HG03066 (cell line): Measurements from ENCODE around the gene SRRM4.

Experiments
- ATAC-seq: cut with Tn5 transposase; IDR thresholded peaks from one replicate; pipeline ENCODE4 v1.9.1; 2021; ENCODE audit warnings: low read depth; ENCODE audit not compliant: unreplicated experiment

Gene SRRM4, protein sequence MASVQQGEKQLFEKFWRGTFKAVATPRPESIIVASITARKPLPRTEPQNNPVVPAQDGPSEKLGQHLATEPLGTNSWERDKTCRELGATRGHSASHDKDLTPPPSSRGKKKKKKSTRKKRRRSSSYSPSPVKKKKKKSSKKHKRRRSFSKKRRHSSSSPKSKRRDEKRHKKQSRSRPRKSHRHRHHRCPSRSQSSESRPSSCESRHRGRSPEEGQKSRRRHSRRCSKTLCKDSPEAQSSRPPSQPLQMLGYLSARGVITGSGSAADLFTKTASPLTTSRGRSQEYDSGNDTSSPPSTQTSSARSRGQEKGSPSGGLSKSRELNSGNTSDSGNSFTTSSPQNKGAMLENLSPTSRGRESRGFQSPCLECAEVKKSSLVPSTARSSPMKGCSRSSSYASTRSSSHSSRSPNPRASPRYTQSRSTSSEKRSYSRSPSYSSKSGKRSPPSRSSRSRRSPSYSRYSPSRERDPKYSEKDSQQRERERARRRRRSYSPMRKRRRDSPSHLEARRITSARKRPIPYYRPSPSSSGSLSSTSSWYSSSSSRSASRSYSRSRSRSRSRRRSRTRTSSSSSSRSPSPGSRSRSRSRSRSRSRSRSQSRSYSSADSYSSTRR

GRCh38 chr12:118981285-118982211 is at the start of gene SRRM4:
Gene SRRM4, plus strand, starts transcription at chr12:118981541. Its CDS starts 342 bp downstream, at chr12:118981883.
- no peak for ATAC-seq

DNA sequence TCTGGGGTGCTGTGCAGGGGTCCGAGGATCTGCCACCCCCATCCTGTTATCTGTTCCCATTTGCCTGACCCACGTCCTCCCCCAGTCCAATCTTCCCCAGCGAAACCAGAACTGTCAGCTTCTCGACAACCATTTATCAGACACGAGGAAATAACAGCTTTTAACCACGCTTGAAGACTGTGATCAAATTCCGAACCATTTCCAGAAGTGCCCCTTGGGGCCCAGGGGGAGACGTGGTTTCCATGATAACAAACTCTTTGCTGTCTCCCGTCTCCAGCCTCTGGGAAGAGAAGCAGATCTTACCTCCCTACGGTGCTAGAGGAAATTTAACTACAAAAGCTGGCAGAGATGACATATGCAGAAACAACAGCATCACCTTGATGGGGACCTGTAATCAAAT is 35.1 kb upstream of the SRRM4 start:
- no peak for ATAC-seq

- ATAC-seq = no peak
Observed at GRCh38 chr12:118958520-118958919, 22.8 kb upstream of the SRRM4 start.

DNA sequence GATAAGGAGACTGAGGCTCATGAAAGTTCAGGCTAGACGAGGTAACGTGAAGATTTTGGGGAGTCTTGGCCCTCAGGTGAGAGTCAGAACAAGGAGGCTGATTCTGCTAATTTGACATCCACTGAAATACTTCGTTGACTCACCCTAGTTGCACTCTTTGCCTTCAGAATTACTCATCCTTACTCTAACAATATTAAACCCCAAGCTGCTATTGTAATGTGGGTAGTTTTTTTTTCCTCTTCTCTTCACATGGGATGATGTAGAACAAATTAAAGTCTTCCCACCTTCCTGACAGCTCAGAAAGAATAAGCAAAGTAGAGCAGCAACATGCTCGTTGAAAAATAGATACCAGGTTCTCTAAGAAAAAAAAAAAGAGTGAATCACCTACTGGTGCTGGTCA is 22.0 kb upstream of the SRRM4 start:
- ATAC-seq = no peak

DNA sequence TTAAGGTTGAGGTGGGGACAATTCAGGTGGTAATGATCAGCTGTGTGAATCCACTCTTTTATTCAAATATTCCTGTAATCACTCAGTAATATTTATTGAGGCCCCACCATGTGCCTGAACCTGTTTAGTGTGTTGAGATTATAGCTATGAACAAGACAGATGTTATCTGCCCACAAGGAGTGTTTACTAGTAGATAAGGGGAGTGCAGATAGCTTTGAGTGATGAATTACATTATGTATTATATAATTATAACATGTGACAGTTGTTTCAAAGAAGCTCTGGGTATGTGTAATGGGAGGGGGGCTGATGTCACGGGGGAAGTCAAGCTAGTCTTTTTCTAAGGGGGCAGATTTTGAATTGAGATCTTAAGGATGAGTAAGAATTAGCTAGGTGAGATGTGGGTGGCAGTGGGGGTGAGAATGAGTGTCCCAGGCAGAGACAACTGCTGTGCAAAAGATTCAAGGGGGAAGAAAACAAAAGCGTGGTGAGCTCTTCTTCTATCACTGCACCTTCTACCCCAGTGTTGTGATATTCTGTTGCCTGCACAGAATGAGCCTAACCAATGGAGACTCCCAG is 21.3 kb upstream of the SRRM4 start:
- no peak for ATAC-seq

GRCh38 chr12:118960865-118961264 is 20.5 kb upstream of the SRRM4 start:
- no peak for ATAC-seq

DNA sequence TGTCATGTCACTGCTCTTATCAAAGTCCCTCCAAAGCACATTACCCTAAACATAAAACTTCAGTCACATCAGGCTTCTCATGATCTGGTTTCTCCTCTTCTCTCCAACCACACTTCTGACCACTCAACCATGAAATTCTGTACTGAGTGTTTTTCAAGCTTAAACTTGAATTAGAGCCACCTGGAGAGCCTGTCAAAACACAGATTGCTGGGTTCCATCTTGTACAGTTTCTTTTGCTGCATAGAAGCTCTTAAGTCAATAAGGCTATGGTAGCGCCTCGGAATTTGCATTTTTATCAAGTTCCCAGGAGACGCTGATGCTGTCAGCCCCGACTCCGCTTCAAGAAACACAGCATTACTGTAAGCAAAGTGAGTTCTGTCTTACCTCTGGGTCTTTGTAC is 16.4 kb upstream of the SRRM4 start:
- ATAC-seq = no peak

DNA sequence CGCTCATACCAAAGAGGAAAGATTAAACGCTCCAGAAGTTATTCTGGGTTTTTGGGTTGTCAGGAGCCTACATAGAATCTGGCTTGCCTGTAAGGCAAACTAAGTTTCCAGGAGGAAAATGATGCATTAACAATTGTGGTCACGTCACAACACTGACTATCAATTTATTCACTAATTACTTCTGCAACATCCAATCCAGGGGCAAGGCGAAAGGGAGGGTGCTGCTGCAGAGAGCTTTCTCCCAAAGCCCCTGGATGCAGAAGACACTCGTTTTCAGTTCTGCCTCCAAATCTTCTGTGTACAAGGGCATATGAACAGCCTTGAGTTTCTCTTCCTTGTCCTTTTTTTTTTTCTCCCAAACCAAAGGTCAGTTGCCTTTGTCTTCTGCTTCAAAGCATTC is 10.5 kb upstream of the SRRM4 start:
- no peak for ATAC-seq

- no peak for ATAC-seq
Observed at GRCh38 chr12:118972982-118973381, 8.4 kb upstream of the SRRM4 start.

DNA sequence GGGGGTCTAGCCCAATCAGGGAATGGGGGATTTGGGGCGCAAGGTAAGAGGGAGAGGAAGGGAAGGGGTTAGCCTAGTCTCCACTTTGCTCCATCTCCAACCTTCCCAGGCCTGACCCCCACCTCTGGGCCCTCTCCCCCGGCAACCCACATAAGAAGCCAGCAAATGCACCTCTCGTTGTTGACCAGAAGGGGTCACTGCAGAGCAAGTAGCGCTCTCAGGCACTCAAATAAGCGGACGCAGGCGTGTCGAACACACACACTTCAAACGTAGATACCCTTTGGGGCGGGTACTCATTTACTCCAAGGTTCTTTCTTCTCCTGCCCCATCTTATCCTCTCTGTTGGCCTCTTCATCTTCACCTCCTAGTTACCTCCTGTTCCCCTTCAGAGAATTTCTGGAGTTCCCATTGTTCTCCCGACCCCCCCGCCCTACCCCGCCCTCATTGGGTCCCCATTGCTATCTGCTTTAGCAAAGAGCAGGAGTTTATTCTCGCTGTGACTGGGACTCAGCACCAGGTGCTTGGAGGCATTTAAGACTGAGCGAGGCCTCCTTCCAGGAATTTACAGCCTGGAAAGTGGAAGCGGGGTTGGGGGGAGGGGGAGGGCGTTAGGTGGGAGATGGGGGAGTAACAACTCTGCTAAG is 1.5 kb upstream of the SRRM4 start:
- ATAC-seq = peak; percentile 68

DNA sequence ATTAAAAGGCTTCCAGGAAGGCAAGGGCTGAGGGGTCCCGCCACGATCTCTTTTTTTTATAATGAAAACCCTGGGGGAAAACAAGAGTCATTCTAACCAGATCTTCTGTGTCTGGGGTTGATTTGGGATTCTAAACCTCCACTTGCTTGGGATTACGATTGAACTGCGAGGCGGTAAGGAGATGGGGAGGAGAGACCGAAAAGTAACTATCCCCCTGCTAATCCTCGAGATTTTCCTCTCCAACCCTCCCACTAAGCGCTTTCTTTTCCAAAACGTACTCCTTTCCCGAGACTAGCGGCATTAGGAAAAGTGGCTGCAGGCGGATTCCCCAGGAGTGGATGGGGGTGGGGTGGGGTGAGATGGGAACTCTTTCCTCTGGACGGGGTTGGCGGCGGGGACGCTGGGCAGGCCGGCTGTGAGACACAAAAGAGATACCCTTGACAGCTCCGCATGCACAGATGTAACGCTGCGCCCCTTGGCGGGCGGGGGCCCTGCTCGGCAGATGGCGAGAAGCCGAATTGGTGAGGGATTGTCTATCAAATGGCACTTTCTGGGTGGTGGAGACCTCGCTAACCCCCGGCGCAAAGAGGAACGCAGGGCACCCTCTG is 830 bp upstream of the SRRM4 start:
- no peak for ATAC-seq

GRCh38 chr12:118982302-118982701 is 961 bp downstream of the SRRM4 start:
- no peak for ATAC-seq

DNA sequence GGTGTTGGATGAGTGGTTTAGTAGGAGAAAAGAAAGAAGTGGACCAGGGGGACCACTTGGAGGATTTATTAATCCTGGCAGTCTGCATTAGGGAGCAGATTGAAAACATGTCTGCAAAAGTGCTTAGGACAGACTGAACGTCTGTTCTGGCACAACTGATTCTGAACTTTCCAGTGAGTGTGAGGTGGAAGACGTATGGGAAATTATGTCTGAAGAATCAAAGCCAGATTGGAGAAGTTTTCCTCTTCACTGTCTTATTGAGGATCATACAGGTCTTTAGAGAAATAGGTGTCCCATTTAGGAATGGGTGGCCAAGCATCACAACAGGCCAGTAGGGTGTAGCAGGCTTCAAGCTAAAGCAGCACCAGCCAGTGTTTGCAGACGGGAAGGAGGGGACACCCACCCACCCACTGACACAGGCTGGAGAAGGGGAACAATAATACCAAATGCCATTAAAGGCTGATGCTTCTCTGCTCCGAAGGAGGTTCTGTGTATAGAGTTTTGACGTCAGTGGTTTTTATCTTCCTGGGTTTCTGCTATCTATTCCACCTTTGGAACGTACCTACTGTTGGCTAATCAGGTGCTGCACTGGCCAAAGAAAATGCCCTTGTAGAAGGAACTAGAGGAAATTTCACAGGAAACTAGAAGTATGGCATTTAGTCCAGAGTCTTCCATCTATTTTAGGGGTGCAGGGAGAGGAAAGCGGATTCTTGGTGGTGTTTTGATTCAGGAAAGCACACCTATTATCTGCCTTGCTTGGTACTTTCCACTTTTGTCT is 1.8 kb downstream of the SRRM4 start:
- ATAC-seq = no peak

DNA sequence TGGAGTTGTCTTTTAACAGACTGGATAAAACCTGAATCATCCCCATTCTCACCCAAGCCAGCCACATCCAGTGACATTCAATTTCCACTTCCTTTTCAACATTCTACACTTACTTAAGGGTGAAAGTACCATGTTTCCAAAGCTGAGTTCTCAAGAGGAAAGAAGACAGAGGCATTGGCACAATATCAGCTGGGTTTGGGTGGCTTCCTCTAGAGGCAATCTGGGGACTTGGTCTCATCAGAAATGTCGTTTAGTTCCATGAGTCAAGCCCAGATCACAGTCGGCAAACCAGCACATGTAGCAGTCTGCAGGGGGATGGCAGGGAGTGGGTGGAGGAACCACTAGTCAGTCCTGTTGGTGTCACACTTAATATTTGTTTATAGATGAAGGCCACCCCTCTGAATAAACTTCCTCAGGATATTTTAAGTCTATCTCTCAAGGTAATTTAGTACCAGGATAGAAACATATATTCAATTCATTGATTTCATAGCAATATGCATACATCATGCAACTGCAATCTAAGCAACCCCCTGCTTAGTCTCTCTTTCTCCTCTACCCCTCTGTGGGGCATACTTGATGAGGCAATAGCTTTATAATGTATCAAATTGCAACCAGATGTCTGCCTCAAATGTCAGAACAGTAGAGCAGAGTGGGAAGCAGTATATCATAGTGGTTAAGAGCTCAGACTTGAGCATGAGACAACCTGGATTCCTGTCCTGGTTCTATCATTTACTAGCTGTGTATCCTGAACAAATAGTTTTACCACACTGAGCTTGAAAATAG is 3.0 kb downstream of the SRRM4 start:
- no peak for ATAC-seq

DNA sequence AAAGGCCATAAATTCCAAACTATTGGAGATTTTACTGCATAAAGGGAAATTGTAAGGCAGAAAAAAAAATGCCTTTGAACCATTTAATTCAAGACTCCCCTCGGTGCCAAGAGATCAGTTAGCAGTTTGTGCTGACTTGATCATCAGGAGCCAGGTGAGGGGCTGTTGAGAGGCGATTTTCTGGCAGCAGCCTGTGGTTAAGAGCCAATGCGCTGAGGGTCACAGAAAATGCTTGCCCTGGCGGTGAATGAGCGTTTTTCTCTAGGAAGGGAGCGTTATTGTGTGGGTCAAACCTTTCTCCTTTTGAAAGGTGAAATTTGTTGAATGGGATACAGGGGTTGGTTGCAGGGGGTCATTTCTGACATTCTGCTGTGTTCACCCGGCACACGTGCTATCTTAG is 4.7 kb downstream of the SRRM4 start:
- no peak for ATAC-seq

- no peak for ATAC-seq
Observed at GRCh38 chr12:118999107-118999506, 17.8 kb downstream of the SRRM4 start.

DNA sequence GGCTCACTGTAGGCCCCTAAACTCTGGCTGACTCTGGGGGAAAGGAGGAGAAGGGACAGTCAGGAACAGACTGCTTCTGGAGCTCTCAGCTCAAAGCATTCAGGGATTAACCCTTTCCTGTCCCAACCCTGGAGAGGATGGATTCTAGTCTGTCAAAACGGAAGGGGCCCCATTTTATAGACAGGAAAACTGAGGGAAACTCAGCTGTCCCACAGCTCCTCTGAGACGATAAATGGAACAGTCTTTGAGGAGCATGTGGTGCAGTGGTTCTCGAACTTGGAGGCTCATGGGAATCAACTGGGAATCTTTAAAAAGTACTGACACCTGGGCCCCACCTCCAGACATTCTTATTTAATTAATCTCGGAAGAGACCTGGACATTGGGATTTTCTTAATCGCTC is 23.7 kb downstream of the SRRM4 start:
- ATAC-seq = no peak

- no peak for ATAC-seq
Observed at GRCh38 chr12:119005913-119006312, 24.6 kb downstream of the SRRM4 start.
